Measurements from ENCODE around the gene PPP2R5E.

- TF ChIP-seq EP300 (IDR thresholded peaks at IDR 0.05) (no peak), POLR2A (IDR thresholded peaks at IDR 0.05) (no peak), CTCF (IDR thresholded peaks at IDR 0.05) (no peak), POLR2AphosphoS5 (IDR thresholded peaks at IDR 0.05) (no peak)
These were observed 20.3 kb upstream of the PPP2R5E start for GRCh38 chr14:63563370-63564026.
